Type B pancreatic cell (in vitro differentiated cells): Measurements from ENCODE around the gene SEH1L. TPM values are rescaled to one million over a fixed set of nuclear protein-coding genes. Genes with fewer than 3 reads are reported as not detected.

Experiments
- DNase-seq: peaks from one replicate; pipeline ENCODE4 v3.0.0; 2021; ENCODE audit warnings: mixed read lengths; ENCODE audit not compliant: unreplicated experiment; ENCODE audit errors: extremely low spot score
- H3K27ac Mint-ChIP-seq: 2 replicates; pipeline ENCODE4 v1.8.0; 2021; ENCODE audit warnings: mild to moderate bottlenecking, mixed read lengths
- H3K27me3 Mint-ChIP-seq: 2 replicates; pipeline ENCODE4 v1.8.0; 2021; ENCODE audit warnings: mixed read lengths
- H3K36me3 Mint-ChIP-seq: 2 replicates; pipeline ENCODE4 v1.8.0; 2021; ENCODE audit warnings: mixed read lengths
- H3K4me1 Mint-ChIP-seq: one replicate; pipeline ENCODE4 v1.8.0; 2021; ENCODE audit warnings: mixed read lengths; ENCODE audit not compliant: unreplicated experiment
- H3K4me3 Mint-ChIP-seq: 2 replicates; pipeline ENCODE4 v1.8.0; 2021; ENCODE audit warnings: mild to moderate bottlenecking, mixed read lengths
- H3K9me3 Mint-ChIP-seq: 2 replicates; pipeline ENCODE4 v1.8.0; 2021; ENCODE audit warnings: mixed read lengths
- total RNA-seq: library from RNA; stranded (reverse); gene quantifications from 2 replicates; pipeline ENCODE4 v1.2.1, GENCODE V29; 2021; ENCODE audit warnings: low replicate concordance
- TF ChIP-seq, protein P1 (sequence below): fragments of 200-600 bp; sonication (generic); conservative IDR thresholded peaks from 2 replicates; pipeline ENCODE4 v1.5.0; 2021; ENCODE audit warnings: antibody characterized with exemption, mild to moderate bottlenecking

The SEH1L gene
- total RNA-seq, 1 donor from 2014 or later, result 39.1 TPM

DNA sequence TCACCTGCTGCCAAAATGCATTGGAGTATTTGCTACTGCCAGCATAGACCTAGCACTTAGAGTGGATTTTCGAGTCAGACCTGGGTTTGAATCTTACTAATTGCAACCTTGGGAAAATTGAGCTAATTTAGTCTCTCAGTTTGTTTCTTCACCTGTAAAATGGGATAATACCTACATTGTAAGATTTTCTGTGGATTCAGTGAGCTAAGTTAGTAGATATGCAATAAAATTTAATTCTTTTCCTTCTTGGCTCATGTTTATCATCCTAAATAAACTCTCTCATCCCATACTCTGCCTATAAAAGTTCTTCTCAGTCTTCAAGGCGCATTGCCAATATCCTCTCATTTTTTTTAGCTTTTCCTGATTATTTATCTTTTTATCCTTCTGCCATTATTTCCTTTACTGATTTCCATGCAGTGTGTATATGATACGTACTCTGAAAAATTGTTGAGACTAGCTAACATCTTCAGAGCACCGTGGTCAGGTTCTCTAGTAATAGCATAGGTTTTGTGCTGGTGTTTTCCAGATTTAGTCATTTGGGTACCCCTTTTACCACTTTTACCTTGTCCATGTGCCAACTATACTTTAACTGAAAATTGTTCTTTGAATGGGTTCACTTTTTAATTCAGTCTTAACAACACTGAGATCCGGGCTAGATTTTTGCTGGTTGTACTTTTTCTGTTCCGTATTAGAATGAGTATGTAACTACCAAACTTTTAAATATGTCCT is 50.7 kb downstream of the SEH1L start:
- no peak for DNase-seq
- TF ChIP-seq, protein P1, sequence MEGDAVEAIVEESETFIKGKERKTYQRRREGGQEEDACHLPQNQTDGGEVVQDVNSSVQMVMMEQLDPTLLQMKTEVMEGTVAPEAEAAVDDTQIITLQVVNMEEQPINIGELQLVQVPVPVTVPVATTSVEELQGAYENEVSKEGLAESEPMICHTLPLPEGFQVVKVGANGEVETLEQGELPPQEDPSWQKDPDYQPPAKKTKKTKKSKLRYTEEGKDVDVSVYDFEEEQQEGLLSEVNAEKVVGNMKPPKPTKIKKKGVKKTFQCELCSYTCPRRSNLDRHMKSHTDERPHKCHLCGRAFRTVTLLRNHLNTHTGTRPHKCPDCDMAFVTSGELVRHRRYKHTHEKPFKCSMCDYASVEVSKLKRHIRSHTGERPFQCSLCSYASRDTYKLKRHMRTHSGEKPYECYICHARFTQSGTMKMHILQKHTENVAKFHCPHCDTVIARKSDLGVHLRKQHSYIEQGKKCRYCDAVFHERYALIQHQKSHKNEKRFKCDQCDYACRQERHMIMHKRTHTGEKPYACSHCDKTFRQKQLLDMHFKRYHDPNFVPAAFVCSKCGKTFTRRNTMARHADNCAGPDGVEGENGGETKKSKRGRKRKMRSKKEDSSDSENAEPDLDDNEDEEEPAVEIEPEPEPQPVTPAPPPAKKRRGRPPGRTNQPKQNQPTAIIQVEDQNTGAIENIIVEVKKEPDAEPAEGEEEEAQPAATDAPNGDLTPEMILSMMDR, result no peak
- Mint-ChIP-seq H3K27ac (no peak overlapping the region), H3K4me1 (no peaks in the 10 kb centered on the region), H3K27me3 (no peaks in the 10 kb centered on the region), H3K9me3 (no peaks in the 10 kb centered on the region), H3K4me3 (no peak overlapping the region), H3K36me3 (no peaks in the 10 kb centered on the region)

GRCh38 chr18:13003466-13003896 is 55.7 kb downstream of the SEH1L start:
- Mint-ChIP-seq H3K36me3 (peaks cover 3% of the 10 kb centered on the region), H3K4me1 (no peaks in the 10 kb centered on the region), H3K9me3 (no peaks in the 10 kb centered on the region), H3K27ac (no peak overlapping the region), H3K4me3 (no peak overlapping the region), H3K27me3 (no peaks in the 10 kb centered on the region)
- DNase-seq, result no peak
- TF ChIP-seq, protein P1, result peak; percentile 67

- H3K4me3 Mint-ChIP-seq, result no peak overlapping the region
- peaks cover 3% of the 10 kb centered on the region for H3K36me3 Mint-ChIP-seq
- no peaks in the 10 kb centered on the region for H3K27me3 Mint-ChIP-seq
- no peaks in the 10 kb centered on the region for H3K9me3 Mint-ChIP-seq
- H3K27ac Mint-ChIP-seq, result no peak overlapping the region
- no peak for DNase-seq
- H3K4me1 Mint-ChIP-seq, result no peaks in the 10 kb centered on the region
- TF ChIP-seq, protein P1, result no peak
These were observed 56.6 kb downstream of the SEH1L start for GRCh38 chr18:13004396-13004795.

DNA sequence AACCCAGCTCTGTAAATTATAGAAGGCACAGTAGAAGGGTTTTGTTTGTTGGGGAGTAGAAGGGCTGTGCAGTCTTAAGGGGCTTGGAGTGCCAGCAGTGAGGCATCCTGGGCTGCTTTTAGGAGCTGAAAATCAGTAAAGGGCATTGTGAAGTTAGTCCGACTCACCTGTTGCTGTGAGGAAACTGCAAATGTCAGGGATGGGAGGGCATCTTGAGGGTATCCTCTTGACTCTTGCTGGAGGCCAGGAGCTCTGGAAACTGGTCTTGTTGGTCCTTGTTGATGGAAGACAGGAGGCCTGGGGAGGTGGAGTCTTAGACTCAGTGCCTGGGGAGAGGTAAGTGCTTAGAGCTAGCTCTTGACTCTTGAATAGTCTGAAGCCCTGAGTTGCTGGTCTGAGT is 57.5 kb downstream of the SEH1L start:
- H3K27ac Mint-ChIP-seq, result no peak overlapping the region
- TF ChIP-seq, protein P1, result no peak
- H3K27me3 Mint-ChIP-seq, result no peaks in the 10 kb centered on the region
- no peak for DNase-seq
- no peaks in the 10 kb centered on the region for H3K4me1 Mint-ChIP-seq
- no peaks in the 10 kb centered on the region for H3K9me3 Mint-ChIP-seq
- no peak overlapping the region for H3K4me3 Mint-ChIP-seq
- H3K36me3 Mint-ChIP-seq, result peaks cover 3% of the 10 kb centered on the region

DNA sequence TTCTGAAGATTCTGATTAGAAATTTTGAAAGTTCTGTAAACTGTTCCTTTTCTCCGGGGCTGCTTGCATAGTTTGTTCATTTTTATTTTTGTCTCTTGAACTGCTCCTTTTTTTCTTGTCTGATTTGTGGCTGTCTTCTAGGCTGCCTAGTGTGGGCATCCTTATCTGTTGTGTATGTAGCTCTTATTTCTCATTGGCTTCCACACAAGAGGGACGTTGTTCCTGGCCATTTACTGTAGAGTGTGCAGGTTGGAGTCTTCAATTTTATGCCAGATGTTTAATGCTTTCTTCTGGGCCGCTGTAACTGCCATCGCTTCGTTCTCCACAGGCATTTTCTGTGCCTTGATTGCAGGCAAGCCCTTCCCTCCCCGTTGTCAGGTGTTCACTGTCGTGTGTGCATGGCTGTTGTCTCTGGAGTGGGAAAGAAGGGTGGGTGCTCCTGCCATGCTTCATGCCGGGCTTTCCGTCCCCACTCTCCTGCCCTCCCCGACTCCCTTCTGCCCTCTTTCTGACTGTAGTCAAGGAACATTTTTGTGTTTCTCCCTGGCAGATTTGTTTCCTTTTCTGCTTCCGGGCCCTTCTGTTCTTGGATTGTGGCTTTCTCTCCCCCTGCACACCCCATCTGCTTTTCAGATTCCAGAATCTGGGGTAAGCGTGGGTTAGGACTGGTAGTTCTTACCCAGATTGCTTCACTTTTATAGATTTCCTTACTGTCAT is 58.9 kb downstream of the SEH1L start:
- H3K27ac Mint-ChIP-seq, result no peak overlapping the region
- no peaks in the 10 kb centered on the region for H3K27me3 Mint-ChIP-seq
- no peak overlapping the region for H3K4me3 Mint-ChIP-seq
- peaks cover 3% of the 10 kb centered on the region for H3K36me3 Mint-ChIP-seq
- no peak for DNase-seq
- H3K4me1 Mint-ChIP-seq, result no peaks in the 10 kb centered on the region
- TF ChIP-seq, protein P1, result no peak
- H3K9me3 Mint-ChIP-seq, result no peaks in the 10 kb centered on the region
